ENCODE results near the gene ADAR.

Gene ADAR

GRCh38 chr1:154586231-154586630, 21.8 kb downstream of the ADAR start:
- DNase-seq (ENCODE audit: low read depth in 2 of 2): no peak

GRCh38 chr1:154584267-154584994, 23.6 kb downstream of the ADAR start:
- no peak for DNase-seq (ENCODE audit: low read depth in 2 of 2)

GRCh38 chr1:154583773-154584172, 24.2 kb downstream of the ADAR start:
- no peak for DNase-seq (ENCODE audit: low read depth in 2 of 2)

- no peak for DNase-seq (ENCODE audit: low read depth in 2 of 2)
These were observed 25.1 kb downstream of the ADAR start for GRCh38 chr1:154582885-154583284.

- DNase-seq (ENCODE audit: low read depth in 2 of 2): no peak
These were observed 26.2 kb downstream of the ADAR start for GRCh38 chr1:154581766-154582165.

- no peak for DNase-seq (ENCODE audit: low read depth in 2 of 2)
These were observed 28.6 kb downstream of the ADAR start for GRCh38 chr1:154579374-154579773.

- DNase-seq (ENCODE audit: low read depth in 2 of 2): no peak
These were observed 29.9 kb downstream of the ADAR start for GRCh38 chr1:154578058-154578418.

- DNase-seq (ENCODE audit: low read depth in 2 of 2): no peak
These were observed 30.5 kb downstream of the ADAR start for GRCh38 chr1:154577346-154578057.

GRCh38 chr1:154575951-154576566, 31.9 kb downstream of the ADAR start:
- no peak for DNase-seq (ENCODE audit: low read depth in 2 of 2)

GRCh38 chr1:154575147-154575927, 32.6 kb downstream of the ADAR start:
- no peak for DNase-seq (ENCODE audit: low read depth in 2 of 2)

GRCh38 chr1:154574716-154575115, 33.3 kb downstream of the ADAR start:
- DNase-seq (ENCODE audit: low read depth in 2 of 2): no peak

GRCh38 chr1:154573168-154573510, 34.8 kb downstream of the ADAR start:
- DNase-seq (ENCODE audit: low read depth in 2 of 2): no peak

GRCh38 chr1:154572468-154573167, 35.4 kb downstream of the ADAR start:
- no peak for DNase-seq (ENCODE audit: low read depth in 2 of 2)

GRCh38 chr1:154571964-154572288, 36.1 kb downstream of the ADAR start:
- DNase-seq (ENCODE audit: low read depth in 2 of 2): no peak

GRCh38 chr1:154571244-154571963, 36.6 kb downstream of the ADAR start:
- DNase-seq (ENCODE audit: low read depth in 2 of 2): no peak

GRCh38 chr1:154568157-154568815, 39.7 kb downstream of the ADAR start:
- DNase-seq (ENCODE audit: low read depth in 2 of 2): no peak

GRCh38 chr1:154567386-154568156, 40.4 kb downstream of the ADAR start, which contains the start of gene CHRNB2:
TSS of gene CHRNB2 (plus strand) at chr1:154567778. CDS start at chr1:154568045, 267 bp downstream.
- DNase-seq (ENCODE audit: low read depth in 2 of 2): peak; percentile 43 to 67

- no peak for DNase-seq (ENCODE audit: low read depth in 2 of 2)
These were observed 42.1 kb downstream of the ADAR start for GRCh38 chr1:154565876-154566275.

- peak; percentile 58 to 78 for DNase-seq (ENCODE audit: low read depth in 2 of 2)
These were observed 48.4 kb downstream of the ADAR start for GRCh38 chr1:154559466-154560044.
